Measurements from ENCODE around the gene LPAR1. TPM values are rescaled to one million over a fixed set of nuclear protein-coding genes. Genes with fewer than 3 reads are reported as not detected.

LPAR1 gene
- total and polyA plus RNA-seq, 2 of the 8 experiments (the other 6 are each of a cell fraction or from before 2014, with no cell fraction given): 3.4 to 5.1 TPM

DNA sequence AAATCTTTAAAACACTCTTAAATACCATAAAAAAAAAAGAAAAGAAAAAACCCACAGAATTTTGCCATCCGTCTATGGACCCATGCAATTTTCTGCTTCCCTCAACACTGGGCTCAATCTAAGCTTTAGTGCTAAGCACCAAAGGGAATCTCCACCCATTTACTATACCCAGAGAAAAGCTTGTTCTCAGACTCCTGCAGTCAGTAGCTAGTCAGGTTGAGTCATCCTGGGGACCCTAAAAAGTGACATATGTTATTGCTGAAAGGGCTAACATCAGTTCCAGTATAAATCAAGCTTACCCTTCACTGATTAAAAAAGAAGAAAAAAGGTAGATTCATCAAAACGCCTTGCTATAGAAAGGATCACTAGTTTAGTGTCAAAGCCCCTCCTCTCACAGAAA is 192.1 kb downstream of the LPAR1 start:
- no peak overlapping the region for H3K4ac ChIP-seq (replicated peaks; ENCODE audit: insufficient read length, low read depth, low read length)
- H4K5ac ChIP-seq (ENCODE audit: insufficient read length, low read depth, low read length): no peak overlapping the region
- H4K8ac ChIP-seq (ENCODE audit: extremely low read depth, insufficient read depth, low read length): no peak overlapping the region
- no peaks in the 10 kb centered on the region for H3K9me3 ChIP-seq (ENCODE audit: insufficient read depth in 2 of 2, low read depth in 1 of 2, low read length in 1 of 2)
- no peak overlapping the region for H3K4me2 ChIP-seq (ENCODE audit: insufficient read depth in 1 of 2, low read depth in 2 of 2, low read length in 2 of 2)
- H3K18ac ChIP-seq (ENCODE audit: extremely low read depth, low read length): no peak overlapping the region
- H2BK15ac ChIP-seq (ENCODE audit: low read length): no peak overlapping the region
- H3K4me3 ChIP-seq (ENCODE audit: extremely low read depth in 1 of 4, insufficient read depth in 2 of 4, low read depth in 3 of 4, low read length in 4 of 4): no peak overlapping the region
- no peaks in the 10 kb centered on the region for H3K79me2 ChIP-seq (ENCODE audit: control insufficient read depth in 1 of 2, insufficient read depth in 2 of 2, low read length in 2 of 2)
- H2BK12ac ChIP-seq (ENCODE audit: low read depth, low read length): no peak overlapping the region
- no peak overlapping the region for H3K56ac ChIP-seq (replicated peaks; ENCODE audit: insufficient read length, low read depth, low read length)
- H2AFZ ChIP-seq (ENCODE audit: low read length): no peak overlapping the region
- H4K20me1 ChIP-seq (replicated peaks in 1 of 2; ENCODE audit: control insufficient read depth in 1 of 2, insufficient read depth in 2 of 2, low read length in 2 of 2): no peaks in the 10 kb centered on the region
- H3K23ac ChIP-seq (ENCODE audit: insufficient read length): no peak overlapping the region
- no peak overlapping the region for H3K14ac ChIP-seq (ENCODE audit: insufficient read length)
- 94% methylated on average over 2 of the region's 2 CpGs; no CpG with 5 or more reads in 1 of the 2 experiments for WGBS, 2 experiments (ENCODE audit: extremely low coverage in 1 of 2, insufficient coverage in 1 of 2, insufficient read length in 1 of 2, insufficient replicate concordance in 2 of 2, low coverage in 1 of 2, low lambda C conversion rate in 2 of 2, missing lambda C conversion rate in 1 of 2)
- H3K36me3 ChIP-seq (ENCODE audit: control insufficient read depth in 2 of 4, insufficient read depth in 4 of 4, low read length in 3 of 4): no peaks in the 10 kb centered on the region
- H2AK5ac ChIP-seq (ENCODE audit: low read depth, low read length): no peak overlapping the region
- no peak overlapping the region for H2BK120ac ChIP-seq (replicated peaks; ENCODE audit: low read depth, low read length)
- H3K27me3 ChIP-seq (replicated peaks in 1 of 4; ENCODE audit: control insufficient read depth in 3 of 4, extremely low read depth in 1 of 4, insufficient read depth in 3 of 4, low read length in 3 of 4): no peaks in the 10 kb centered on the region
- no peak overlapping the region for H2BK5ac ChIP-seq (ENCODE audit: low read depth, low read length)
- ChIA-PET CTCF (ENCODE audit: partially characterized antibody) (interaction anchor here (0.7 kb wide), 1 partner anchor 127 kb away, joined by 3 read pairs; no protein-coding TSS in a partner anchor), POLR2A (ENCODE audit: partially characterized antibody) (no interaction called here)
- no peak for DNase-seq (ENCODE audit: low read depth in 1 of 2, low spot score in 2 of 2)
- no peak for FAIRE-seq
- no peak overlapping the region for H3K27ac ChIP-seq (ENCODE audit: low read depth, low read length)
- no peak overlapping the region for H4K91ac ChIP-seq (replicated peaks; ENCODE audit: insufficient read length, low read length)
- no peak overlapping the region for H3K9ac ChIP-seq (replicated peaks in 1 of 4; ENCODE audit: extremely low read depth in 1 of 4, low read depth in 3 of 4, low read length in 3 of 4)
- no peaks in the 10 kb centered on the region for H3K79me1 ChIP-seq (ENCODE audit: low read depth, low read length)
- no peaks in the 10 kb centered on the region for H3K4me1 ChIP-seq (replicated peaks in 1 of 4; ENCODE audit: control insufficient read depth in 3 of 4, insufficient read depth in 4 of 4, low read length in 3 of 4)
- H2BK20ac ChIP-seq (ENCODE audit: low read length): no peak overlapping the region
- H3K23me2 ChIP-seq (ENCODE audit: low read depth, low read length): peaks cover 3% of the 10 kb centered on the region; the same call in 1 of the 2 replicates
- TF ChIP-seq CBX5 (IDR thresholded peaks at IDR 0.05; ENCODE audit: low read depth, low read length) (no peak), ASH2L (IDR thresholded peaks at IDR 0.05; ENCODE audit: low read length) (no peak), SP4 (IDR thresholded peaks at IDR 0.05; ENCODE audit: low read length) (no peak), GTF2F1 (IDR thresholded peaks at IDR 0.05; ENCODE audit: borderline replicate concordance, low read depth, low read length) (no peak)
